Measurements from ENCODE around the gene SH3BP2.

DNA sequence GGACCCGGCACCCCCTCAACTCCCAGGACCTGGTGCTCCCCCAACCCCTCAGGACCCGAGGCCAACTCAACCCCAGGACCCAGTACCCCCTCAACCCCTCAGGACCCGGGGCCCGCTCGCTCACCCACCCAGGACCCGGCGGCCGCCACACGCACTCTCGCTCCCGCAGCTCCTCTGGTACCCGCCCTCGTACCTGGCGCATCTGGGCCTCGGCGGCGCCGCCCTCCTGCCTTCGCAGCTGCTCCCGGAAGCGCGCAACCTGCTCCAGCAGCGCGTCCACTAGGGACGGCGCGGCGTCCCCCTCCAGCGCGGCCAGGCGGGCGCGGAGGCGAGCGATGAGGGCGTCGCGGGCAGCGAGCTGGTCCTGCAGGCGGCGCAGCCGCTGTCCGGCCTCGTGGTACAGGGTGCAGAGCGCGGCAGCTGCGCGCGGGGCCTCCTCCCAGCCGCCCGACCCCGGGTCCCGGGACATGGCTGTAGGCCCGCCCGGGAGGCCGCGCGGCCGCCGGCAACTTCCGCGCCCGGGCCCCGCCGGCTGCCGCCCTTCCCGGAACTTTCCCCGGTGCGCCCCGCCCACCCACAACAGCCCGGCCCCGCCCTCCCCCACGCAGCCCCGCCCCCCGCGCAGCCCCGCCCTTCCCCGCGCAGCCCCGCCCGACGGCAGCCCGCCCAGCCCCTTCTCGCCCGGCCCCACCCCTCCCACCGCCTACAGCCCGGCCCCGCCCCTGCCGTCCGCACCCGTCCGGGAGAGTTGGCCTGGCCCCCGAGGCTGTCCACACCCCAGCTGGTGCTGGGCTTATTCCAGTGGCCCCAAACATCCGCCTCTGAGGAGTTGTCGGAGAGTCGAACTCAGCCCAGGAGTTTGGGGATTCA, 36.8 kb upstream of the SH3BP2 start, which contains the start of gene TNIP2:
- TF ChIP-seq CTCF (conservative IDR thresholded peaks at IDR 0.05; ENCODE audit: low read depth, low read length) (no peak), EZH2phosphoT487 (IDR thresholded peaks at IDR 0.05; ENCODE audit: borderline replicate concordance, low read length) (no peak), EZH2 (IDR thresholded peaks at IDR 0.05; ENCODE audit: low read length, unreplicated experiment) (no peak)

Data from PC-3 (cell line).